ENCODE measurements around the gene KLB.
"Not testable (repeated sequence)": the region's sequence is repeated elsewhere in the genome, so short reads cannot be mapped to it uniquely, and the experiment has no call there.

GRCh38 chr4:39425297-39425696 lies 18.6 kb downstream of the KLB start:
- TF ChIP-seq CTCF, POLR2AphosphoS5, POLR2A, EP300 (IDR thresholded peaks at IDR 0.05): not testable (repeated sequence)
